HEK293T (cell line): Measurements from ENCODE around the gene LRMDA.

Experiments used
- ARNT ChIP-seq: fragments of 450-650 bp; IDR thresholded peaks from 2 replicates; pipeline ENCODE4 v1.6.1; 2017; ENCODE audit warnings: mild to moderate bottlenecking
- BHLHE40 ChIP-seq: fragments of 450-650 bp; IDR thresholded peaks from 2 replicates; pipeline ENCODE4 v1.6.1; 2016; ENCODE audit warnings: mild to moderate bottlenecking, moderate library complexity, borderline replicate concordance
- SP1 ChIP-seq: fragments of 450-650 bp; IDR thresholded peaks from 2 replicates; pipeline ENCODE4 v1.6.1; 2017
- SUZ12 ChIP-seq: fragments of 450-650 bp; IDR thresholded peaks from 2 replicates; pipeline ENCODE4 v1.6.1; 2016; ENCODE audit warnings: mild to moderate bottlenecking
- TARDBP ChIP-seq: fragments of 450-650 bp; IDR thresholded peaks from 2 replicates; pipeline ENCODE4 v1.6.1; 2016

DNA sequence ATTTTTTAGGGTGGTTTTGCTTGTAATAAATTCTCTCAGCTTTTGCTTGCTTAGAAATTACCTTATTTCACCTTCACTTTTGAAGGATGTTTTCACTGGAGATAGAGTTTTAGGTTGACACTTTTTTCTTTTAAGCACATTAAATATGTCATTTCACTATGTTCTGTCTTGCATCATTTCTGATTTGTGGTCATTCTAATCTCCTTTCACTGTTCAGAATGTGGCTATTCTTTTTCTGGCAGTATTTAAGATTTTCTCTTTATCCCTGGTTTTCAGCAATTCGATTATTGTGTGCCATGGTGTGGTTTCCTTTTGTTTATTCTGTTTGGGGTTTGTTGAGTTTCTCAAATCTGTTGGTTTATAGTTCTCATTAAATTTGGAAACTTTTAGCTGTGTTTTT is 1140.6 kb downstream of the LRMDA start:
- TF ChIP-seq TARDBP (no peak), SP1 (no peak), SUZ12 (no peak), ARNT (no peak), BHLHE40 (no peak)
